ENCODE measurements around the gene PIWIL4. TPM values are rescaled to one million over a fixed set of nuclear protein-coding genes. Genes with fewer than 3 reads are reported as not detected.

Gene PIWIL4
- total and polyA plus RNA-seq, 2 of the 8 experiments (the other 6 are each of a cell fraction or from before 2014, with no cell fraction given) = 0.51 to 0.52 TPM

- Histone ChIP-seq H3K36me3 (ENCODE audit: control insufficient read depth in 2 of 4, insufficient read depth in 4 of 4, low read length in 3 of 4) (0 out of 8 replicates have a peak, but pooled peaks cover 0 to 4% (median 0%) of the 10 kb centered on the region in 4 experiments), H4K5ac (ENCODE audit: insufficient read length, low read depth, low read length) (no peak overlapping the region), H4K91ac (replicated peaks; ENCODE audit: insufficient read length, low read length) (no peak overlapping the region), H3K4me3 (ENCODE audit: extremely low read depth in 1 of 4, insufficient read depth in 2 of 4, low read depth in 3 of 4, low read length in 4 of 4) (no peak overlapping the region), H4K8ac (ENCODE audit: extremely low read depth, insufficient read depth, low read length) (no peak overlapping the region), H3K4ac (replicated peaks; ENCODE audit: insufficient read length, low read depth, low read length) (no peak overlapping the region), H3K14ac (ENCODE audit: insufficient read length) (no peak overlapping the region), H3K27me3 (replicated peaks in 1 of 4; ENCODE audit: control insufficient read depth in 3 of 4, extremely low read depth in 1 of 4, insufficient read depth in 3 of 4, low read length in 3 of 4) (no peaks in the 10 kb centered on the region), H4K20me1 (replicated peaks in 1 of 2; ENCODE audit: control insufficient read depth in 1 of 2, insufficient read depth in 2 of 2, low read length in 2 of 2) (no peaks in the 10 kb centered on the region), H3K23me2 (ENCODE audit: low read depth, low read length) (no peaks in the 10 kb centered on the region), H3K4me2 (ENCODE audit: insufficient read depth in 1 of 2, low read depth in 2 of 2, low read length in 2 of 2) (no peak overlapping the region), H3K56ac (replicated peaks; ENCODE audit: insufficient read length, low read depth, low read length) (no peak overlapping the region), H3K18ac (ENCODE audit: extremely low read depth, low read length) (no peak overlapping the region), H3K9me3 (ENCODE audit: insufficient read depth in 2 of 2, low read depth in 1 of 2, low read length in 1 of 2) (no peaks in the 10 kb centered on the region), H3K4me1 (replicated peaks in 1 of 4; ENCODE audit: control insufficient read depth in 3 of 4, insufficient read depth in 4 of 4, low read length in 3 of 4) (peaks cover 0 to 10% (median 1%) of the 10 kb centered on the region in 4 experiments; a peak in 2 of 7 replicates), H3K79me2 (ENCODE audit: control insufficient read depth in 1 of 2, insufficient read depth in 2 of 2, low read length in 2 of 2) (no peaks in the 10 kb centered on the region), H2AFZ (ENCODE audit: low read length) (no peak overlapping the region), H3K9ac (replicated peaks in 1 of 4; ENCODE audit: extremely low read depth in 1 of 4, low read depth in 3 of 4, low read length in 3 of 4) (no peak overlapping the region), H2BK5ac (ENCODE audit: low read depth, low read length) (no peak overlapping the region), H2BK120ac (replicated peaks; ENCODE audit: low read depth, low read length) (no peak overlapping the region), H3K79me1 (ENCODE audit: low read depth, low read length) (no peaks in the 10 kb centered on the region), H3K23ac (ENCODE audit: insufficient read length) (no peak overlapping the region), H3K27ac (ENCODE audit: low read depth, low read length) (no peak overlapping the region), H2BK20ac (ENCODE audit: low read length) (no peak overlapping the region), H2BK15ac (ENCODE audit: low read length) (no peak overlapping the region), H2BK12ac (ENCODE audit: low read depth, low read length) (no peak overlapping the region), H2AK5ac (ENCODE audit: low read depth, low read length) (no peak overlapping the region)
- WGBS, 2 experiments (ENCODE audit: extremely low coverage in 1 of 2, insufficient coverage in 1 of 2, insufficient read length in 1 of 2, insufficient replicate concordance in 2 of 2, low coverage in 1 of 2, low lambda C conversion rate in 2 of 2, missing lambda C conversion rate in 1 of 2) = 87% methylated on average over 4 of the region's 4 CpGs; no CpG with 5 or more reads in 1 of the 2 experiments
- CTCF ChIA-PET (ENCODE audit: partially characterized antibody) = interaction anchor here (2.4 kb wide), 1 partner anchor 9 kb away, joined by 6 read pairs; no protein-coding TSS in a partner anchor
- POLR2A ChIA-PET (ENCODE audit: partially characterized antibody) = interaction anchor here (0.6 to 17.2 kb wide), 3 partner anchors 9 to 74 kb away, joined by 3 to 167 read pairs (median 37); no protein-coding TSS in a partner anchor
- DNase-seq (ENCODE audit: low read depth in 1 of 2, low spot score in 2 of 2) (peak in 1 of 2 experiments; percentile 30), FAIRE-seq (no peak)
- TF ChIP-seq CBX8 (IDR thresholded peaks at IDR 0.05; ENCODE audit: borderline replicate concordance, low read depth, low read length) = no peak
- no peak for TF ChIP-seq GTF2F1 (IDR thresholded peaks at IDR 0.05; ENCODE audit: borderline replicate concordance, low read depth, low read length)
- TF ChIP-seq FOSL1 (IDR thresholded peaks at IDR 0.05; ENCODE audit: insufficient read depth, low read depth, low read length) = no peak
- no peak for TF ChIP-seq ATF3 (IDR thresholded peaks at IDR 0.05; ENCODE audit: insufficient read depth, low read depth, low read length)
- TF ChIP-seq ASH2L (IDR thresholded peaks at IDR 0.05; ENCODE audit: low read length) = no peak
- TF ChIP-seq CTCF (IDR thresholded peaks at IDR 0.05; ENCODE audit: control extremely low read depth in 1 of 3, insufficient read depth in 1 of 3, low read depth in 1 of 3, low read length in 3 of 3) = no peak
- no peak for TF ChIP-seq CHD1 (IDR thresholded peaks at IDR 0.05; ENCODE audit: low read depth, low read length)
- no peak for TF ChIP-seq POU5F1 (IDR thresholded peaks at IDR 0.05; ENCODE audit: low read depth, low read length)
- no peak for TF ChIP-seq TBP (IDR thresholded peaks at IDR 0.05; ENCODE audit: low read depth, low read length)
- TF ChIP-seq RFX5 (IDR thresholded peaks at IDR 0.05; ENCODE audit: borderline replicate concordance, low read depth, low read length) = no peak
Measured at GRCh38 chr11:94669023-94669422, 101.9 kb downstream of the PIWIL4 start.
